Measurements from ENCODE around the gene ST3GAL6.

GRCh38 chr3:98766924-98767323, 3.8 kb downstream of the ST3GAL6 start:
- TF ChIP-seq REST (IDR thresholded peaks at IDR 0.05; ENCODE audit: low read depth, low read length) (no peak), ZSCAN29 (IDR thresholded peaks at IDR 0.05) (no peak), TBL1XR1 (IDR thresholded peaks at IDR 0.05; ENCODE audit: low read depth, low read length) (no peak), EZH2 (IDR thresholded peaks at IDR 0.05; ENCODE audit: borderline replicate concordance, control insufficient read depth, low read depth, low read length) (no peak), CREM (IDR thresholded peaks at IDR 0.05; ENCODE audit: low read depth) (no peak), KDM1A (IDR thresholded peaks at IDR 0.05; ENCODE audit: borderline replicate concordance) (no peak), ZNF622 (IDR thresholded peaks at IDR 0.05) (no peak), ATF2 (IDR thresholded peaks at IDR 0.05; ENCODE audit: low read length) (no peak), RUNX3 (IDR thresholded peaks at IDR 0.05; ENCODE audit: low read length) (no peak), SMC3 (IDR thresholded peaks at IDR 0.05; ENCODE audit: borderline replicate concordance, low read length) (no peak)
